SK-N-SH treated with all-trans-retinoic acid at 6 μM for 48 hours (cell line): ENCODE data around the gene LARGE1.

Experiments
- ISL1 ChIP-seq: fragments of 250-450 bp; sonication (Bioruptor Pico); IDR thresholded peaks from 2 replicates; pipeline ENCODE4 v2.1.2; 2022; ENCODE audit warnings: mild to moderate bottlenecking, moderate library complexity
- ZC3H10 ChIP-seq: fragments of 250-450 bp; sonication (Bioruptor Pico); IDR thresholded peaks from 2 replicates; pipeline ENCODE4 v1.5.1; 2021; ENCODE audit warnings: mild to moderate bottlenecking, moderate library complexity
- TF ChIP-seq, protein P1 (sequence below): fragments of 250-450 bp; sonication (Bioruptor Pico); IDR thresholded peaks from 2 replicates; pipeline ENCODE4 v1.5.1; 2020; ENCODE audit warnings: low read depth, mild to moderate bottlenecking, moderate library complexity

DNA sequence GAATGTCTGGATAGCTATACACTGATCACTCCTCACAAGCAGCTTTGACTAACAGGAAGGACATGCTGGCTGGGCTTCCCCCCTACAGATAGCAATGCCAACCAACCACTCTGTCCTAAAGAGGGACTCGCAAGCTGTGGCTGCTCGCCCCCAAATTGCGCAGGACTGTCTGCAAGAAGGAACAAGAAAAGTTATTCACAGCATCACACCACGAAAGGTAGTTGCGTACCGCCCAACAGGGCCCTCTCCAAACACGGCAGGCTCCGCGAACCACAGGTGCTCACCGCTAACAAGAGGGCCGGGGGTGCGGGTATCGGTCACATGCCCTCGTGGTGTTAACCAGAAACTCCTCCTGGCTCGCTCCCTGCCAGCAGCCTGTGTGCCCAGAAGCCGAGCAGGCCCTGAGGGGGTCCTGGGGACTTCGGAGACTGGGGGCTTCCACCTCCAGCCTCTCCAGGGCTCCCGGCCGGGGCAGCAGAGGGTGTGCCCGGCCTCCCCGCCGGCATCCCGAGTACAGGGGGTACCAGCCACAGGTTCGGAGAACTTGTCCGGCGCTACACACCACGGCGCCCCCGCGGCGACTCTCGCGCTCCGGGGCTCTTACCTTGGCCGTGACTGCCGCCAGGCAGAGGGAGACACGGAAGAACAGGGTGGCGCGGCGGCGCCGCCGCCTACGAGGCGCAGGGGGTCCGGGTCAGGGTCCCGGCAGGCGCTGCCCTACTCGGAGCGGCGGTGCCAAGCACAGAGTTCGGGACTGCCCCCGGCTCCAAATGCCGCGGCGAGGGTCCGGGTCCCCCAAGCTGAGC lies 682 bp downstream of the LARGE1 start:
- TF ChIP-seq, protein P1, sequence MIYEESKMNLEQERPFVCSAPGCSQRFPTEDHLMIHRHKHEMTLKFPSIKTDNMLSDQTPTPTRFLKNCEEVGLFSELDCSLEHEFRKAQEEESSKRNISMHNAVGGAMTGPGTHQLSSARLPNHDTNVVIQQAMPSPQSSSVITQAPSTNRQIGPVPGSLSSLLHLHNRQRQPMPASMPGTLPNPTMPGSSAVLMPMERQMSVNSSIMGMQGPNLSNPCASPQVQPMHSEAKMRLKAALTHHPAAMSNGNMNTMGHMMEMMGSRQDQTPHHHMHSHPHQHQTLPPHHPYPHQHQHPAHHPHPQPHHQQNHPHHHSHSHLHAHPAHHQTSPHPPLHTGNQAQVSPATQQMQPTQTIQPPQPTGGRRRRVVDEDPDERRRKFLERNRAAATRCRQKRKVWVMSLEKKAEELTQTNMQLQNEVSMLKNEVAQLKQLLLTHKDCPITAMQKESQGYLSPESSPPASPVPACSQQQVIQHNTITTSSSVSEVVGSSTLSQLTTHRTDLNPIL (CRISPR knock-in tag) = no peak
- TF ChIP-seq ISL1 = no peak
- no peak for TF ChIP-seq ZC3H10
